BLaER1 (cell line): ENCODE measurements around the gene PEX26.
"Not testable (repeated sequence)": the region's sequence is repeated elsewhere in the genome, so short reads cannot be mapped to it uniquely, and the experiment has no call there.

ENCODE experiments used
- H3K27ac ChIP-seq: shearing (Covaris generic); formaldehyde crosslinking; 2 replicates; pipeline ENCODE4 v1.8.1; 2022
- H3K27me3 ChIP-seq: shearing (Covaris generic); formaldehyde crosslinking; 2 replicates; pipeline ENCODE4 v1.8.1; 2022
- H3K36me3 ChIP-seq: shearing (Covaris generic); formaldehyde crosslinking; 2 replicates; pipeline ENCODE4 v1.8.1; 2022
- H3K4me1 ChIP-seq: shearing (Covaris generic); formaldehyde crosslinking; 2 replicates; pipeline ENCODE4 v1.8.1; 2022
- H3K4me2 ChIP-seq: shearing (Covaris generic); formaldehyde crosslinking; 2 replicates; pipeline ENCODE4 v1.8.1; 2022
- H3K4me3 ChIP-seq: shearing (Covaris generic); formaldehyde crosslinking; 2 replicates; pipeline ENCODE4 v1.8.1; 2022
- H3K9ac ChIP-seq: shearing (Covaris generic); formaldehyde crosslinking; 2 replicates; pipeline ENCODE4 v1.8.1; 2022
- H3K9me3 ChIP-seq: shearing (Covaris generic); formaldehyde crosslinking; 2 replicates; pipeline ENCODE4 v1.8.1; 2022
- H4K20me1 ChIP-seq: shearing (Covaris generic); formaldehyde crosslinking; 2 replicates; pipeline ENCODE4 v1.8.1; 2022
- Cebpa-rat ChIP-seq: shearing (Covaris generic); IDR thresholded peaks from 2 replicates; pipeline ENCODE4 v1.8.1; 2022

The PEX26 gene

GRCh38 chr22:18133452-18133851, 55.7 kb downstream of the PEX26 start:
- H4K20me1 ChIP-seq, result no peaks in the 10 kb centered on the region
- H3K9ac ChIP-seq, result no peak overlapping the region
- peaks cover 13% of the 10 kb centered on the region; the same call in 1 of the 2 replicates for H3K36me3 ChIP-seq
- no peaks in the 10 kb centered on the region for H3K9me3 ChIP-seq
- no peak overlapping the region for H3K4me3 ChIP-seq
- peaks cover 7% of the 10 kb centered on the region; the same call in 1 of the 2 replicates for H3K4me1 ChIP-seq
- no peak for TF ChIP-seq Cebpa-rat
- no peaks in the 10 kb centered on the region for H3K27me3 ChIP-seq
- H3K4me2 ChIP-seq, result no peak overlapping the region
- H3K27ac ChIP-seq, result no peak overlapping the region

- no peaks in the 10 kb centered on the region for H4K20me1 ChIP-seq
- H3K4me3 ChIP-seq, result no peak overlapping the region
- TF ChIP-seq Cebpa-rat, result no peak
Measured at GRCh38 chr22:18136563-18137320, 59.0 kb downstream of the PEX26 start.

GRCh38 chr22:18141004-18141403, 63.2 kb downstream of the PEX26 start:
- Histone ChIP-seq H3K36me3 (peaks cover 11% of the 10 kb centered on the region), H3K9me3 (peaks cover 19% of the 10 kb centered on the region)
- not testable (repeated sequence) for H3K27ac ChIP-seq, H4K20me1 ChIP-seq, H3K4me1 ChIP-seq, H3K27me3 ChIP-seq, H3K9ac ChIP-seq, H3K4me2 ChIP-seq, H3K4me3 ChIP-seq

More at GRCh38 chr22:18136563-18137320, 59.0 kb downstream of the PEX26 start:
- H3K4me2 ChIP-seq, result no peak overlapping the region
- H3K9ac ChIP-seq, result no peak overlapping the region
- H3K27ac ChIP-seq, result no peak overlapping the region
- H3K36me3 ChIP-seq, result peaks cover 8% of the 10 kb centered on the region
- peaks cover 7% of the 10 kb centered on the region; the same call in 1 of the 2 replicates for H3K4me1 ChIP-seq
- no peaks in the 10 kb centered on the region for H3K27me3 ChIP-seq
- peaks cover 13% of the 10 kb centered on the region for H3K9me3 ChIP-seq

GRCh38 chr22:18144105-18144504, 66.3 kb downstream of the PEX26 start:
- Histone ChIP-seq H3K27ac (no peak overlapping the region), H3K4me2 (no peak overlapping the region), H3K9me3 (peaks cover 19% of the 10 kb centered on the region), H3K36me3 (peaks cover 11% of the 10 kb centered on the region), H4K20me1 (no peaks in the 10 kb centered on the region), H3K27me3 (no peaks in the 10 kb centered on the region), H3K4me3 (no peak overlapping the region), H3K9ac (no peak overlapping the region), H3K4me1 (peaks cover 13% of the 10 kb centered on the region)
- no peak for TF ChIP-seq Cebpa-rat

DNA sequence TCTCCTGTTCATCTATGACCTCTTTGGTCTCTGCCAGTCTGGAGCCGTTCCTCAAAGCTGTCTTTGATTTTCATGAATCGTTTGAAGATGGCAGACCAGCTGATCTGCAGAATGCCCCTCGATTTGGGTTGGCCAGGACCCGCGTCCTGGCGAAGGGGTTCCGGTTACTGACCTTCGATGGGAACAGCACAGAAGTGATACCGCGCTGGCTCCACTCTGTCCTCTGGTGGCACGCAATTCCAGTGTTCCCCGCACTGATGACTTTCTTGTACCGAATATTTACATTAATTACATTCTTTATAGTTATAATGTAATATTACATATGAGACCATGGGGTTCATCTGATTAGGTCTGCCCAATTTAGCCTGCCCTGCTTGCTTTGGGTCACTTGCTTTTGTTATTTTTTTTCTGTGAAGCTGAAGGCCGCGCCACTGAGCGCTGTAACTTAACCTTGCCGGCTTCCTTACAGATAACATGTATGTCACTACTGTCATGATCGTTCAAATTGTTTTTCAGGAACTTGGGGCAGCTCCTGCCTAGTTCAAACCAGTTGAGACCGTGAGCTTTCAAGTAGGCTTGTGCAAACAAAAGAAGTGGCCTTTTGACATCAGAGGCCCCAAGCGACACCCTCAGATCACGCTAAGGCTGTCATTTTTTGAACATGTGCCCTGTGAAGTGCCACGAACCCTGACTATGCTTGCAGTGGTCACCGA, 68.0 kb downstream of the PEX26 start:
- Histone ChIP-seq H3K4me2 (no peak overlapping the region), H3K36me3 (peaks cover 11% of the 10 kb centered on the region), H4K20me1 (no peaks in the 10 kb centered on the region), H3K4me1 (peaks cover 25% of the 10 kb centered on the region), H3K9me3 (peaks cover 15% of the 10 kb centered on the region), H3K27me3 (no peaks in the 10 kb centered on the region), H3K9ac (no peak overlapping the region), H3K27ac (no peak overlapping the region), H3K4me3 (no peak overlapping the region)
- TF ChIP-seq Cebpa-rat, result no peak

GRCh38 chr22:18146389-18146753, 68.6 kb downstream of the PEX26 start:
- no peak overlapping the region for H3K4me3 ChIP-seq
- no peaks in the 10 kb centered on the region for H4K20me1 ChIP-seq
- peaks cover 25% of the 10 kb centered on the region for H3K4me1 ChIP-seq
- H3K27me3 ChIP-seq, result no peaks in the 10 kb centered on the region
- no peak overlapping the region for H3K9ac ChIP-seq
- H3K9me3 ChIP-seq, result peaks cover 10% of the 10 kb centered on the region
- no peak overlapping the region for H3K27ac ChIP-seq
- no peak for TF ChIP-seq Cebpa-rat
- no peak overlapping the region for H3K4me2 ChIP-seq
- peaks cover 6% of the 10 kb centered on the region; the same call in 1 of the 2 replicates for H3K36me3 ChIP-seq

- no peaks in the 10 kb centered on the region for H3K9me3 ChIP-seq
- TF ChIP-seq Cebpa-rat, result no peak
- no peak overlapping the region for H3K9ac ChIP-seq
- H3K36me3 ChIP-seq, result no peaks in the 10 kb centered on the region
- H3K4me3 ChIP-seq, result no peak overlapping the region
- no peaks in the 10 kb centered on the region for H4K20me1 ChIP-seq
- no peak overlapping the region for H3K4me2 ChIP-seq
- no peaks in the 10 kb centered on the region for H3K27me3 ChIP-seq
- H3K27ac ChIP-seq, result no peak overlapping the region
- H3K4me1 ChIP-seq, result peaks cover 35% of the 10 kb centered on the region
Measured at GRCh38 chr22:18147791-18148190, 70.0 kb downstream of the PEX26 start.

DNA sequence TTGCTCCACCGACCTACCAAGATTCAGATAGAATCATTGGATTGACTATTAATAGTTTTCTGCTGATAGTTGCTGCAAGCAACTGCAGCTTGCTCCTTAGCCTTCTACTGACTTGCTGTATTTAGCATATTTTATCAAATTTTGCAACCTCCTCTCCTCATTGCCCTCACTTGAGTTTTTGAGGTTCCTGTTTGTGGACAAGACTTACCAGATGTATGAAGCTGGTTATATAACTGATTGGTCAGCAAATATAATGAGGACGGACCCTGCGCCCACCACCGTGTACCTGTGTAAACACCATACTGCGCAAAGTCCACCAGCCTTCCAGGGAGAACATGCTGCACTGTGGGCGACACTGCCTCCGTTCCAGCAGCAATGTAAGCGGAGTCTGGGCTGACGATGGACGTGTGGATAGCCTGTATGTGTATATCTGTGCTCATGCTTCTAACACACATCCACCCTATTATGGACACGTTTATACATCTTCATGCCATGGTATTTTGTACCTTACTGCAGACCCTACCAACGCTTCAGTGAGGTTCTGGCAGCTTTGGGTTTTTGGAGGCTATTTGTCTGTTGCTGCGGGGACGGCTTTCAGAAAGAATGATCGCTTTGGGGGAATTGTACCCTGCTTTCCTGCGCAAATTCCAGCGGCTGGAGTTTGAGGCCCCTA, 70.6 kb downstream of the PEX26 start:
- no peaks in the 10 kb centered on the region for H4K20me1 ChIP-seq
- H3K27ac ChIP-seq, result no peak overlapping the region
- H3K4me2 ChIP-seq, result peak overlapping the region; percentile 81
- H3K9me3 ChIP-seq, result no peaks in the 10 kb centered on the region
- no peak overlapping the region for H3K4me3 ChIP-seq
- H3K4me1 ChIP-seq, result peaks cover 36% of the 10 kb centered on the region
- no peaks in the 10 kb centered on the region for H3K36me3 ChIP-seq
- H3K27me3 ChIP-seq, result no peaks in the 10 kb centered on the region
- TF ChIP-seq Cebpa-rat, result no peak
- H3K9ac ChIP-seq, result no peak overlapping the region

- Histone ChIP-seq H3K9ac (no peak overlapping the region), H3K36me3 (no peaks in the 10 kb centered on the region), H3K4me3 (no peak overlapping the region), H3K9me3 (no peaks in the 10 kb centered on the region), H4K20me1 (no peaks in the 10 kb centered on the region), H3K4me2 (peak overlapping the region; percentile 42), H3K27me3 (no peaks in the 10 kb centered on the region), H3K27ac (no peak overlapping the region), H3K4me1 (peaks cover 36% of the 10 kb centered on the region)
- TF ChIP-seq Cebpa-rat, result no peak
Measured at GRCh38 chr22:18152519-18152918, 74.7 kb downstream of the PEX26 start.

DNA sequence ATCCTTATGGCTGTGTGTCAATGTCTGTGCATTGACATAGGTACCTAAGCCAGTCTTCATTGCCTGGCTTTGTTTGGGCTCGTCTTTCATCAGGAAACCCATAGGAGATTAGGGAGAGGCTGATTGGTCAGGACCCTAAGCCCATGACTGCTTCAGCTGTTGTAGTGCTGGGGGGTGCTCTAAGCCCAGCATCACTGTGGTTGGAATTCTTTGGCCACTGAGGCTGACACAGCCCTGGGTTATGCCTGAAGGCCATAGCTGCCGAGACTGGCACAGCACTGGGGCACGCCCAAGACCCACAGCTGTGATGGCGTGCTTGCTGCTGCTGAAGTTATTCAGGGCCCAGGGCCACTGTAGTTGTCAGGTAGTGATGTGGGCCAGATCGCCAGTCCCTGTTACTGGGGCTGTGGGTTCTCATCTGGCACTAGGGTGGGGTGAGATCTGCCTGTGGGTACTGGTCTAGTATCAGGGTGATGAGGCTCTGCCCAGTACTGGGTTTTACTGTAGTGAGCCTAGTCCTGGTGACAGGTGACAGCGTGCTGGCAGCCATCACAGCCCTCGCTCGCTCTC, 77.1 kb downstream of the PEX26 start:
- no peak overlapping the region for H3K4me2 ChIP-seq
- H3K4me1 ChIP-seq, result peaks cover 17% of the 10 kb centered on the region
- no peak overlapping the region for H3K4me3 ChIP-seq
- no peaks in the 10 kb centered on the region for H3K9me3 ChIP-seq
- no peaks in the 10 kb centered on the region for H3K27me3 ChIP-seq
- H4K20me1 ChIP-seq, result no peaks in the 10 kb centered on the region
- no peak overlapping the region for H3K9ac ChIP-seq
- TF ChIP-seq Cebpa-rat, result no peak
- H3K27ac ChIP-seq, result no peak overlapping the region
- H3K36me3 ChIP-seq, result no peaks in the 10 kb centered on the region
